Cardiac muscle cell (in vitro differentiated cells and primary cell): ENCODE data around the gene DLG2. TPM values are rescaled to one million over a fixed set of nuclear protein-coding genes. Genes with fewer than 3 reads are reported as not detected.

ENCODE experiments used
- DNase-seq, 2 donors: peaks; one replicate each; pipeline versions ENCODE4 v3.0.0 to v3.0.0-alpha.2; 2010 to 2017; ENCODE audit warnings: low read depth in 1 of 2, low spot score in 1 of 2
- H3K27ac ChIP-seq: fragments of 200-600 bp; sonication (generic); 2 replicates; pipeline ENCODE4 v1.5.1; 2016
- H3K27me3 ChIP-seq: fragments of 200-600 bp; sonication (generic); 2 replicates; pipeline ENCODE4 v1.6.0; 2016; ENCODE audit warnings: control low read depth
- H3K36me3 ChIP-seq: fragments of 200-600 bp; sonication (generic); 2 replicates; pipeline ENCODE4 v1.5.1; 2016; ENCODE audit warnings: control low read depth
- H3K4me1 ChIP-seq: fragments of 200-600 bp; sonication (generic); 2 replicates; pipeline ENCODE4 v1.8.1; 2017; ENCODE audit warnings: low read depth, mild to moderate bottlenecking, mixed run types
- H3K4me3 ChIP-seq: fragments of 200-600 bp; sonication (generic); 2 replicates; pipeline ENCODE4 v1.5.1; 2016; ENCODE audit warnings: mild to moderate bottlenecking
- H3K9me3 ChIP-seq: fragments of 200-600 bp; sonication (generic); 2 replicates; pipeline ENCODE4 v1.5.1; 2017; ENCODE audit warnings: low read depth, mild to moderate bottlenecking, control low read depth
- polyA plus RNA-seq: library from polyadenylated mRNA; unstranded; fragments of >200 nt; fragmentation: Nextera tagmentation; extraction: Ambion mirVana; gene quantifications from 2 replicates; pipeline ENCODE4 v1.2.1, GENCODE V29; 2016
- total RNA-seq: library from RNA; depleted of rRNA; stranded (reverse); fragments of >200 nt; gene quantifications from 2 replicates; pipeline ENCODE4 v1.2.3, GENCODE V29; 2016
- TF ChIP-seq, protein P1 (sequence below): IDR thresholded peaks from 2 replicates; pipeline ENCODE4 v1.5.1; 2012; ENCODE audit warnings: low read depth, mild to moderate bottlenecking, low read length

DLG2 gene
- total and polyA plus RNA-seq, 2 experiments from 2014 or later, result 3.5 to 15.9 TPM

DNA sequence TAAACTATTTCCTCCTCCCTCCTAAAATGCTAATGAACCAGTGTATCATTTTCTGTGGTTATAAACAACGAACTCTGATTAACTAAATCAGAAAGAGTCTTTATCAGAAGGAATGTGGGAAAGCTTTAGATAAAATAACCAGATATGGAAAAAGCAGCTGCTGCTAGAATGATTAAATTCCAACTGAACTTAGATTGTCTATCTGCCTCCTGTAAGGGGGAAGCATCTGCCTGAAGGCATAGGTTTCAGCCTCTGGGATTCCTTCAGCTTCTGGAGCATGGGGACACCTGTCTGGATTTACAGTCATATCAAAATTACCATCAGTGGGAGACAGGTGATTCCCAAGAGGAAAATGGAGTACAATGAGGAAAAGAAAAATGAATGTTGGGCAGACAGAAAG, 1245.5 kb downstream of the DLG2 start:
- Histone ChIP-seq H3K9me3 (no peaks in the 10 kb centered on the region), H3K36me3 (no peaks in the 10 kb centered on the region), H3K27me3 (no peaks in the 10 kb centered on the region), H3K4me3 (no peak overlapping the region), H3K27ac (no peak overlapping the region), H3K4me1 (no peaks in the 10 kb centered on the region)
- DNase-seq, result no peak
- TF ChIP-seq, protein P1, sequence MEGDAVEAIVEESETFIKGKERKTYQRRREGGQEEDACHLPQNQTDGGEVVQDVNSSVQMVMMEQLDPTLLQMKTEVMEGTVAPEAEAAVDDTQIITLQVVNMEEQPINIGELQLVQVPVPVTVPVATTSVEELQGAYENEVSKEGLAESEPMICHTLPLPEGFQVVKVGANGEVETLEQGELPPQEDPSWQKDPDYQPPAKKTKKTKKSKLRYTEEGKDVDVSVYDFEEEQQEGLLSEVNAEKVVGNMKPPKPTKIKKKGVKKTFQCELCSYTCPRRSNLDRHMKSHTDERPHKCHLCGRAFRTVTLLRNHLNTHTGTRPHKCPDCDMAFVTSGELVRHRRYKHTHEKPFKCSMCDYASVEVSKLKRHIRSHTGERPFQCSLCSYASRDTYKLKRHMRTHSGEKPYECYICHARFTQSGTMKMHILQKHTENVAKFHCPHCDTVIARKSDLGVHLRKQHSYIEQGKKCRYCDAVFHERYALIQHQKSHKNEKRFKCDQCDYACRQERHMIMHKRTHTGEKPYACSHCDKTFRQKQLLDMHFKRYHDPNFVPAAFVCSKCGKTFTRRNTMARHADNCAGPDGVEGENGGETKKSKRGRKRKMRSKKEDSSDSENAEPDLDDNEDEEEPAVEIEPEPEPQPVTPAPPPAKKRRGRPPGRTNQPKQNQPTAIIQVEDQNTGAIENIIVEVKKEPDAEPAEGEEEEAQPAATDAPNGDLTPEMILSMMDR, result no peak

DNA sequence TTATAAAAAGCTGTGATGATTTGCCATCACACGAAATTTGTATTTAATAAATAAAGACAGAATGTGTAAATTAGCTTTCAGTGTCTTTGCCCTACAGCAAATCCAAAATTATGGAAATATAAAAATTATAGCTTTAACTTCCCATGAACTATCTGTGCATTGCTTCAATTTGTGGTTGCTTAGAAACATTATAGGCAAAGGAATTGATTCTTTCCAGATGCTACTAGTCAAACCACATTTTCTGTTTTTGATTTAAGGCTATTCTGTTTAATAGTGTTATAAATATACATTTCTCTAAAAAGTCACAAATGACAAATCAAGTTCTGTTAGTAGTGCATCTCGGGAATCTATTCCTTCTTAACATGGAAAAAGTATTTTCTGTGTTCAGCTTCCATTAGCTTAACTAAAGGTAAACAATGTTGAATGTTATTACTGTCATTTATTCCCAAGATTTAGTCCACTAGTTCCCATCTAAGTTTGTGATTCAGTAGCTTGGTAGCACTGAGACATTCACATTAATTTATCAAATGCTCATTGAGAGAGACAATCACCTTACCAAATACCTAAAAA, 1254.7 kb downstream of the DLG2 start:
- no peak overlapping the region for H3K4me3 ChIP-seq
- H3K4me1 ChIP-seq, result no peaks in the 10 kb centered on the region
- TF ChIP-seq, protein P1, result no peak
- H3K27me3 ChIP-seq, result no peaks in the 10 kb centered on the region
- no peaks in the 10 kb centered on the region for H3K9me3 ChIP-seq
- H3K27ac ChIP-seq, result no peak overlapping the region
- no peaks in the 10 kb centered on the region for H3K36me3 ChIP-seq
- DNase-seq, result no peak

DNA sequence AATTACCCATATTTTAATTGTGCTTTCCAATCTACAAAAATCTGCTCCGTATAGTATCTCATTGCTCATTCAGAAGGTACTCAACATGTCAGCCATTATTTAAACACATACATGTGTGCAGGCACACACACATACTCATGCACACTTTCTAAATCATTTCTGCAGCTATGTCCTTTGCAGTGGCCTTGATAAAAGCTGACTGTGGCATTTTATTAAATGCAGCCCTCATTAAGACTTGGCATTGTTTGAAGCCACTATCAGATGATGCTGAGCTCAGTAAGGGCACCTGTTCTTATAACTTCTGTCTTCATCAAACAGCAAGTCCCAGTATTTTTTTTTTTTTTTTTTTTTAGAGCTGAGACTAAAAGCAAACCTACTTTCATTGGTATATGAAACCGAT, 1269.1 kb downstream of the DLG2 start:
- H3K9me3 ChIP-seq, result no peaks in the 10 kb centered on the region
- no peaks in the 10 kb centered on the region for H3K27me3 ChIP-seq
- no peaks in the 10 kb centered on the region for H3K4me1 ChIP-seq
- TF ChIP-seq, protein P1, result no peak
- H3K27ac ChIP-seq, result no peak overlapping the region
- H3K4me3 ChIP-seq, result no peak overlapping the region
- no peaks in the 10 kb centered on the region for H3K36me3 ChIP-seq
- no peak for DNase-seq

DNA sequence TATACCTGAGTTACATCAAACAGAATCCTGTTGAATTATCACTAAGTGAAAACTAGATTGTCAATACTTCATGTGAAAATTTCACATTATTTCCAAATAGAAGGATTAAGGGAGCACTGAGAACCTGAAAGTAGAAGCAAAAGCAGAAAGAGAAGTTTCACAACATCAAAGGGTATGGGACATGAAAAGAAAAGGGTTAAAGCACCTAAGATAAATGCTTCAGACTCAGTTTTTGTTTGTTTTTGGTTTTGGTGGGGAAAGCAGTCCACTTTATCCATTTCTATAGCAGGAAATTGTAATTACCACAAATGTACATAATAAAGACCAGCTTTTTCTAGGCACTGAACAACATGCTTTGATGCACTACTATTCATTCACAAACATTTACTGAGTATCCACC, 1271.2 kb downstream of the DLG2 start:
- no peaks in the 10 kb centered on the region for H3K27me3 ChIP-seq
- H3K9me3 ChIP-seq, result no peaks in the 10 kb centered on the region
- H3K36me3 ChIP-seq, result no peaks in the 10 kb centered on the region
- TF ChIP-seq, protein P1, result no peak
- no peaks in the 10 kb centered on the region for H3K4me1 ChIP-seq
- no peak overlapping the region for H3K27ac ChIP-seq
- H3K4me3 ChIP-seq, result no peak overlapping the region
- DNase-seq, result no peak

DNA sequence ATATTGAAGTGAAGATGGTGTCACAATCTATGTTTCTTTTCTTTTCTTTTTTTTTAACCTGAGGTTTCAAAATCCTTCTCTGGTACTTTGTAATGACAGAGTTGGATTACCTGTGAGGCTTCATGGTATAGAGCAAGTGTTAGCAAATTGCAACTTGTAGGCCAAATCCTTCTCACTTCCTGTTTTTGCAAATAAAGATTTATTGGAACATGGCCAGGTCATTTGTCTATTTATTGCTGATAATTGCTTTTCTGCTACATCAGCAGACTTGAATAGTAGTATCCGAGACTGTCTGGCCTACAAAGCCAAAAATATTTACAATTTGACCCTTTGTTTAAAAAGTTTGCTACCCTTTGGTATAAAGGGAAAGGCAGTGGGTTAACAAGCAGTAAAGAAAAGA, 1281.5 kb downstream of the DLG2 start:
- no peak for DNase-seq
- no peak overlapping the region for H3K27ac ChIP-seq
- H3K4me3 ChIP-seq, result no peak overlapping the region
- no peaks in the 10 kb centered on the region for H3K36me3 ChIP-seq
- H3K27me3 ChIP-seq, result no peaks in the 10 kb centered on the region
- H3K9me3 ChIP-seq, result no peaks in the 10 kb centered on the region
- TF ChIP-seq, protein P1, result no peak
- H3K4me1 ChIP-seq, result no peaks in the 10 kb centered on the region

DNA sequence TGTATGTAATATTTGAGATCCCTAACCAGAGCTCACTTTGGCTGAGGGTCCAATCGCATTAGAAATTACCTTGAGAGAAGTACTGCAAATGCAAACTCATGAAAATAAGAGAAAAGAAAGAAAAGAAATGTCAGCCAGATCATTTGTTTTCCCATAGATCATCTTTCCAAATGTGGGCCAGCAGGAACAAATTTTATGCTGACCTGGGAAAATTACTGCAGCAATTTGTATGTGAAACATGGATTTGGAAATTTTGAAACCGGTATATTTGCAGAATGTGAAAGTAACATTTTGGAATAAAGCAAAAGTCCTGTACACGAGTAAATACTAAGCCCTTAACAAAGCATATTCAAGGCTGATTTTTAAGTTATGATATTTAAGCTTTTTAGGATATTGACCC, 1282.1 kb downstream of the DLG2 start:
- DNase-seq, result no peak
- no peak overlapping the region for H3K27ac ChIP-seq
- H3K4me3 ChIP-seq, result no peak overlapping the region
- H3K36me3 ChIP-seq, result no peaks in the 10 kb centered on the region
- H3K4me1 ChIP-seq, result no peaks in the 10 kb centered on the region
- no peaks in the 10 kb centered on the region for H3K27me3 ChIP-seq
- H3K9me3 ChIP-seq, result no peaks in the 10 kb centered on the region
- TF ChIP-seq, protein P1, result no peak
